HEK293 (cell line): ENCODE measurements around the gene EFEMP1.

Experiments used
- BCL11A ChIP-seq: fragments of 450-650 bp; formaldehyde crosslinking; IDR thresholded peaks from 2 replicates; pipeline ENCODE4 v1.5.1; 2016; ENCODE audit warnings: low read depth, missing biosample characterization, missing genetic modification characterization
- CTCF ChIP-seq: fragments of 450-650 bp; formaldehyde crosslinking; IDR thresholded peaks from 2 replicates; pipeline ENCODE4 v1.5.1; 2016; ENCODE audit warnings: missing biosample characterization, missing genetic modification characterization
- REPIN1 ChIP-seq: fragments of 450-650 bp; formaldehyde crosslinking; IDR thresholded peaks from 2 replicates; pipeline ENCODE4 v1.5.1; 2017; ENCODE audit warnings: missing biosample characterization, missing genetic modification characterization, low read depth
- SP2 ChIP-seq: fragments of 450-650 bp; formaldehyde crosslinking; IDR thresholded peaks from 2 replicates; pipeline ENCODE4 v1.5.1; 2016; ENCODE audit warnings: missing biosample characterization, missing genetic modification characterization
- TRIM28 ChIP-seq: IDR thresholded peaks from 2 replicates; pipeline ENCODE4 v1.6.1; 2011; ENCODE audit warnings: low read length, control low read depth, borderline replicate concordance
- ZNF324 ChIP-seq: fragments of 450-650 bp; formaldehyde crosslinking; IDR thresholded peaks from 2 replicates; pipeline ENCODE4 v1.5.1; 2016; ENCODE audit warnings: missing biosample characterization, missing genetic modification characterization
- ZNF426 ChIP-seq: fragments of 450-650 bp; formaldehyde crosslinking; IDR thresholded peaks from 2 replicates; pipeline ENCODE4 v1.5.1; 2017; ENCODE audit warnings: missing biosample characterization, missing genetic modification characterization, mild to moderate bottlenecking, inconsistent platforms, moderate library complexity
- ZNF747 ChIP-seq: fragments of 450-650 bp; formaldehyde crosslinking; IDR thresholded peaks from 2 replicates; pipeline ENCODE4 v1.5.1; 2016; ENCODE audit warnings: missing biosample characterization, missing genetic modification characterization
- TF ChIP-seq, protein P1 (sequence below): fragments of 450-650 bp; formaldehyde crosslinking; IDR thresholded peaks from 2 replicates; pipeline ENCODE4 v1.5.1; 2016; ENCODE audit warnings: missing biosample characterization, missing genetic modification characterization, borderline replicate concordance
- TF ChIP-seq, protein P2 (sequence below): fragments of 450-650 bp; formaldehyde crosslinking; IDR thresholded peaks from 2 replicates; pipeline ENCODE4 v1.5.1; 2016; ENCODE audit warnings: missing biosample characterization, missing genetic modification characterization

GRCh38 chr2:55869637-55870325 lies 53.8 kb downstream of the EFEMP1 start:
- TF ChIP-seq CTCF (tag by site-specific recombination) (no peak), ZNF324 (tag by site-specific recombination) (no peak), ZNF747 (no peak), REPIN1 (tag by site-specific recombination) (no peak), TRIM28 (no peak), BCL11A (tag by site-specific recombination) (no peak), ZNF426 (tag by site-specific recombination) (no peak), SP2 (tag by site-specific recombination) (no peak)
- TF ChIP-seq, protein P1, sequence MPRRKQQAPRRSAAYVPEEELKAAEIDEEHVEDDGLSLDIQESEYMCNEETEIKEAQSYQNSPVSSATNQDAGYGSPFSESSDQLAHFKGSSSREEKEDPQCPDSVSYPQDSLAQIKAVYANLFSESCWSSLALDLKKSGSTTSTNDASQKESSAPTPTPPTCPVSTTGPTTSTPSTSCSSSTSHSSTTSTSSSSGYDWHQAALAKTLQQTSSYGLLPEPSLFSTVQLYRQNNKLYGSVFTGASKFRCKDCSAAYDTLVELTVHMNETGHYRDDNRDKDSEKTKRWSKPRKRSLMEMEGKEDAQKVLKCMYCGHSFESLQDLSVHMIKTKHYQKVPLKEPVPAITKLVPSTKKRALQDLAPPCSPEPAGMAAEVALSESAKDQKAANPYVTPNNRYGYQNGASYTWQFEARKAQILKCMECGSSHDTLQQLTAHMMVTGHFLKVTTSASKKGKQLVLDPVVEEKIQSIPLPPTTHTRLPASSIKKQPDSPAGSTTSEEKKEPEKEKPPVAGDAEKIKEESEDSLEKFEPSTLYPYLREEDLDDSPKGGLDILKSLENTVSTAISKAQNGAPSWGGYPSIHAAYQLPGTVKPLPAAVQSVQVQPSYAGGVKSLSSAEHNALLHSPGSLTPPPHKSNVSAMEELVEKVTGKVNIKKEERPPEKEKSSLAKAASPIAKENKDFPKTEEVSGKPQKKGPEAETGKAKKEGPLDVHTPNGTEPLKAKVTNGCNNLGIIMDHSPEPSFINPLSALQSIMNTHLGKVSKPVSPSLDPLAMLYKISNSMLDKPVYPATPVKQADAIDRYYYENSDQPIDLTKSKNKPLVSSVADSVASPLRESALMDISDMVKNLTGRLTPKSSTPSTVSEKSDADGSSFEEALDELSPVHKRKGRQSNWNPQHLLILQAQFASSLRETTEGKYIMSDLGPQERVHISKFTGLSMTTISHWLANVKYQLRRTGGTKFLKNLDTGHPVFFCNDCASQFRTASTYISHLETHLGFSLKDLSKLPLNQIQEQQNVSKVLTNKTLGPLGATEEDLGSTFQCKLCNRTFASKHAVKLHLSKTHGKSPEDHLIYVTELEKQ (tag by site-specific recombination), result no peak
- TF ChIP-seq, protein P2, sequence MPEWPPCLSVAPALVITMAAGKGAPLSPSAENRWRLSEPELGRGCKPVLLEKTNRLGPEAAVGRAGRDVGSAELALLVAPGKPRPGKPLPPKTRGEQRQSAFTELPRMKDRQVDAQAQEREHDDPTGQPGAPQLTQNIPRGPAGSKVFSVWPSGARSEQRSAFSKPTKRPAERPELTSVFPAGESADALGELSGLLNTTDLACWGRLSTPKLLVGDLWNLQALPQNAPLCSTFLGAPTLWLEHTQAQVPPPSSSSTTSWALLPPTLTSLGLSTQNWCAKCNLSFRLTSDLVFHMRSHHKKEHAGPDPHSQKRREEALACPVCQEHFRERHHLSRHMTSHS (tag by site-specific recombination), result no peak
